ENCODE measurements around the gene SCFD2. TPM values are rescaled to one million over a fixed set of nuclear protein-coding genes. Genes with fewer than 3 reads are reported as not detected.

The SCFD2 gene
- total and polyA plus RNA-seq, 2 experiments from 2014 or later: 13.2 to 15.9 TPM

DNA sequence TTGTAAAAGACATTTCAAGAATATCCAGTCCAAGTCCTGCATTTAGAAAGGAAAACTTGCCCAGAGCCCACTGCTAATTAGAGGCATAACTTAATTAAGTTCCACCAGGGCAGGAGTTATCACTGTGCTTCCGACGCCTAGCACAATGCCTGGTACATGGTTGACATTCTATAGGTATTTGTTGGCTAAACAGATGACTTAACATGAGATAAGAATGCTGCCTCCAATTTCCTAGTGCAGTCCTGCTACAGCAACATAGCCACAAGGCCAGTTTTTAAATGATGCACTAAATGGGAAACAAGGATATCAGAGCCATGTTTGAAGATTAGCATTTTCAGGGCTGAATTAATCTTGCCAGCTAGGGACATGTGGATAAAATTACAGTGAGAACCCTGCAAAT lies 339.6 kb downstream of the SCFD2 start:
- Histone ChIP-seq H3K4me1 (ENCODE audit: low read depth) (peaks cover 14% of the 10 kb centered on the region), H3K27ac (no peak overlapping the region), H3K9me3 (ENCODE audit: low read depth) (no peaks in the 10 kb centered on the region), H3K27me3 (no peaks in the 10 kb centered on the region), H3K4me3 (no peak overlapping the region), H3K36me3 (no peaks in the 10 kb centered on the region)
- TF ChIP-seq, protein P1, sequence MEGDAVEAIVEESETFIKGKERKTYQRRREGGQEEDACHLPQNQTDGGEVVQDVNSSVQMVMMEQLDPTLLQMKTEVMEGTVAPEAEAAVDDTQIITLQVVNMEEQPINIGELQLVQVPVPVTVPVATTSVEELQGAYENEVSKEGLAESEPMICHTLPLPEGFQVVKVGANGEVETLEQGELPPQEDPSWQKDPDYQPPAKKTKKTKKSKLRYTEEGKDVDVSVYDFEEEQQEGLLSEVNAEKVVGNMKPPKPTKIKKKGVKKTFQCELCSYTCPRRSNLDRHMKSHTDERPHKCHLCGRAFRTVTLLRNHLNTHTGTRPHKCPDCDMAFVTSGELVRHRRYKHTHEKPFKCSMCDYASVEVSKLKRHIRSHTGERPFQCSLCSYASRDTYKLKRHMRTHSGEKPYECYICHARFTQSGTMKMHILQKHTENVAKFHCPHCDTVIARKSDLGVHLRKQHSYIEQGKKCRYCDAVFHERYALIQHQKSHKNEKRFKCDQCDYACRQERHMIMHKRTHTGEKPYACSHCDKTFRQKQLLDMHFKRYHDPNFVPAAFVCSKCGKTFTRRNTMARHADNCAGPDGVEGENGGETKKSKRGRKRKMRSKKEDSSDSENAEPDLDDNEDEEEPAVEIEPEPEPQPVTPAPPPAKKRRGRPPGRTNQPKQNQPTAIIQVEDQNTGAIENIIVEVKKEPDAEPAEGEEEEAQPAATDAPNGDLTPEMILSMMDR (IDR thresholded peaks at IDR 0.05; ENCODE audit: low read depth, low read length): no peak
- DNase-seq (ENCODE audit: low read depth in 1 of 2, low spot score in 1 of 2): no peak

- TF ChIP-seq, protein P1 (IDR thresholded peaks at IDR 0.05; ENCODE audit: low read depth, low read length): no peak
- peaks cover 24% of the 10 kb centered on the region for H3K4me1 ChIP-seq (ENCODE audit: low read depth)
- no peak for DNase-seq (ENCODE audit: low read depth in 1 of 2, low spot score in 1 of 2)
Observed at GRCh38 chr4:53023677-53024299, 342.1 kb downstream of the SCFD2 start.

DNA sequence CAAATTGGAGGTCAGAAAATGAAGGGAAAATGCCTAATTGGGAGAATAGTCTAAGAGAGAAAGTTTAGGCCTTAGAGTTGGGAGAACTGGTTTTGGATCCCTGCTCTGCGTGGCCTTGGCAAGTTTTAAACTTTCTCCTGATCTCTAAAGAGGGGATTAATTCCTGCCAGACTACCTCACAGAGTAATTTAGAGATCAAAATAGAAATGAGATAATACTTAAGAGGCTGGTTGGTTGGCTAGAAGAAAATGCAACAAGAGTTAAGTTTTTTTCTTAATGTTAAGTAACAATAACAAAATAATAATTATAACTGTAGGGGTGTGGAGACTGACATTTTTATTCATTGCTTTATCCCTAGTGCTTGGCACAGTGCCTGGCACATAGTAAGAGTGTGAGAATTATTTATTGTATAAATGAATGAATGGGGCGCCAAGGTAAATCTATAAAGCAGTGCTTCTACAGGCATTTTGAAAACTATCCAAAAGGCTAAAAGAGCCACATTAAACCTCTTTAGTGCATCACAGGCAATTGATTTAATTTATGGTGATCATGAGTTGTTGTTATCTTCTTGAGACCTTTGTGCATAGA lies 343.3 kb downstream of the SCFD2 start:
- TF ChIP-seq, protein P1 (IDR thresholded peaks at IDR 0.05; ENCODE audit: low read depth, low read length): no peak
- H3K36me3 ChIP-seq: no peaks in the 10 kb centered on the region
- H3K27ac ChIP-seq: peak overlapping the region; percentile 18
- peaks cover 24% of the 10 kb centered on the region for H3K4me1 ChIP-seq (ENCODE audit: low read depth)
- no peak for DNase-seq (ENCODE audit: low read depth in 1 of 2, low spot score in 1 of 2)
- no peak overlapping the region for H3K4me3 ChIP-seq
- H3K9me3 ChIP-seq (ENCODE audit: low read depth): no peaks in the 10 kb centered on the region
- no peaks in the 10 kb centered on the region for H3K27me3 ChIP-seq

More at GRCh38 chr4:53023677-53024299, 342.1 kb downstream of the SCFD2 start:
- Histone ChIP-seq H3K4me3 (no peak overlapping the region), H3K36me3 (no peaks in the 10 kb centered on the region), H3K9me3 (ENCODE audit: low read depth) (no peaks in the 10 kb centered on the region), H3K27me3 (no peaks in the 10 kb centered on the region), H3K27ac (no peak overlapping the region)

GRCh38 chr4:53021754-53022512 lies 343.9 kb downstream of the SCFD2 start:
- peaks cover 24% of the 10 kb centered on the region for H3K4me1 ChIP-seq (ENCODE audit: low read depth)

More at GRCh38 chr4:53021754-53022512, 343.9 kb downstream of the SCFD2 start:
- Histone ChIP-seq H3K27ac (peak overlapping the region; percentile 18), H3K27me3 (no peaks in the 10 kb centered on the region), H3K4me3 (no peak overlapping the region), H3K36me3 (no peaks in the 10 kb centered on the region), H3K9me3 (ENCODE audit: low read depth) (no peaks in the 10 kb centered on the region)
- TF ChIP-seq, protein P1 (IDR thresholded peaks at IDR 0.05; ENCODE audit: low read depth, low read length): no peak
- no peak for DNase-seq (ENCODE audit: low read depth in 1 of 2, low spot score in 1 of 2)

All from cardiac muscle cell (in vitro differentiated cells and primary cell).